H1 (cell line): ENCODE measurements around the gene ZNF83. TPM values are rescaled to one million over a fixed set of nuclear protein-coding genes. Genes with fewer than 3 reads are reported as not detected.

Experiments
- CTCF ChIA-PET: fragments of 300-600 bp; sonication (Branson Sonifier 250); formaldehyde crosslinking; loops from one replicate; lab custom pipeline; 2021; ENCODE audit not compliant: partially characterized antibody; lab: Charles Lee
- POLR2A ChIA-PET: fragments of 300-600 bp; sonication (Branson Sonifier 250); formaldehyde crosslinking; loops from one replicate; lab custom pipeline; 2021; ENCODE audit warnings: inconsistent platforms; ENCODE audit not compliant: partially characterized antibody; lab: Charles Lee
- DNase-seq, 2 experiments: peaks; one replicate each; pipeline versions ENCODE4 v3.0.0 to v3.0.0-alpha.2; 2010 to 2022; ENCODE audit warnings: low spot score in 2 of 2, low read depth in 1 of 2, mixed read lengths in 1 of 2
- FAIRE-seq: peaks from 2 replicates; lab custom pipeline; 2011; peaks lifted over from hg19 to GRCh38; lab: Jason Lieb, UNC
- H2AFZ ChIP-seq: 2 replicates; pipeline ENCODE4 v1.8.1; 2012; ENCODE audit warnings: low read length, inconsistent platforms
- H2AK5ac ChIP-seq: 2 replicates; pipeline ENCODE4 v1.6.1; 2013; ENCODE audit warnings: low read depth, low read length
- H2BK120ac ChIP-seq: replicated peaks from 2 replicates; pipeline ENCODE3; 2013; ENCODE audit warnings: low read depth, low read length, inconsistent platforms
- H2BK12ac ChIP-seq: 2 replicates; pipeline ENCODE4 v1.6.1; 2013; ENCODE audit warnings: low read depth, low read length
- H2BK15ac ChIP-seq: 2 replicates; pipeline ENCODE4 v1.6.1; 2013; ENCODE audit warnings: low read length
- H2BK20ac ChIP-seq: 2 replicates; pipeline ENCODE4 v1.6.1; 2013; ENCODE audit warnings: low read length
- H2BK5ac ChIP-seq: 2 replicates; pipeline ENCODE4 v1.6.1; 2013; ENCODE audit warnings: low read depth, low read length
- H3K14ac ChIP-seq: 2 replicates; pipeline ENCODE4 v1.6.1; 2013; ENCODE audit warnings: inconsistent platforms; ENCODE audit not compliant: insufficient read length
- H3K18ac ChIP-seq: 2 replicates; pipeline ENCODE4 v1.6.1; 2013; ENCODE audit warnings: low read length; ENCODE audit errors: extremely low read depth
- H3K23ac ChIP-seq: 2 replicates; pipeline ENCODE4 v1.6.1; 2013; ENCODE audit warnings: inconsistent platforms; ENCODE audit not compliant: insufficient read length
- H3K23me2 ChIP-seq: 2 replicates; pipeline ENCODE4 v1.6.1; 2013; ENCODE audit warnings: low read depth, low read length
- H3K27ac ChIP-seq: 2 replicates; pipeline ENCODE4 v1.6.1; 2011; ENCODE audit warnings: low read depth, low read length, inconsistent platforms
- H3K27me3 ChIP-seq, 4 experiments: replicated peaks in 1 of 4; 1 replicate in 1 of 4; 2 replicates in 3 of 4; pipeline versions ENCODE4 v1.6.1 to v1.8.1; 2011 to 2013; ENCODE audit warnings: low read length in 3 of 4, mild to moderate bottlenecking in 3 of 4, inconsistent platforms in 2 of 4, mixed read lengths in 2 of 4, moderate library complexity in 1 of 4; ENCODE audit not compliant: control insufficient read depth in 3 of 4, insufficient read depth in 3 of 4; ENCODE audit errors: extremely low read depth in 1 of 4
- H3K36me3 ChIP-seq, 4 experiments: 2 replicates each; pipeline versions ENCODE4 v1.6.1 to v1.8.1; 2011 to 2013; ENCODE audit warnings: mild to moderate bottlenecking in 4 of 4, low read length in 3 of 4, moderate library complexity in 2 of 4, control low read depth in 1 of 4, inconsistent platforms in 1 of 4; ENCODE audit not compliant: insufficient read depth in 4 of 4, control insufficient read depth in 2 of 4
- H3K4ac ChIP-seq: replicated peaks from 2 replicates; pipeline ENCODE3; 2013; ENCODE audit warnings: low read length, low read depth, mixed read lengths, inconsistent platforms; ENCODE audit not compliant: insufficient read length
- H3K4me1 ChIP-seq, 4 experiments: replicated peaks in 1 of 4; 1 replicate in 1 of 4; 2 replicates in 3 of 4; pipeline versions ENCODE4 v1.6.1 to v1.8.1; 2011 to 2013; ENCODE audit warnings: low read length in 3 of 4, inconsistent platforms in 2 of 4, mixed read lengths in 1 of 4; ENCODE audit not compliant: insufficient read depth in 4 of 4, control insufficient read depth in 3 of 4
- H3K4me2 ChIP-seq, 2 experiments: 2 replicates each; pipeline versions ENCODE4 v1.6.1 to v1.8.1; 2011 to 2013; ENCODE audit warnings: low read depth in 2 of 2, low read length in 2 of 2, control low read depth in 1 of 2, inconsistent platforms in 1 of 2, mild to moderate bottlenecking in 1 of 2; ENCODE audit not compliant: insufficient read depth in 1 of 2
- H3K4me3 ChIP-seq, 4 experiments: fragments of 200-600, 300-600 bp in 1 of 4; sonication (generic), shearing (Covaris generic), sonication (Bioruptor Twin) in 1 of 4; 2 replicates each; pipeline versions ENCODE4 v1.5.1 to v1.8.1; 2011 to 2016; ENCODE audit warnings: low read length in 4 of 4, low read depth in 3 of 4, control low read depth in 2 of 4, inconsistent platforms in 2 of 4, mild to moderate bottlenecking in 2 of 4, mixed read lengths in 1 of 4, moderate library complexity in 1 of 4; ENCODE audit not compliant: insufficient read depth in 2 of 4; ENCODE audit errors: extremely low read depth in 1 of 4
- H3K56ac ChIP-seq: replicated peaks from 2 replicates; pipeline ENCODE3; 2013; ENCODE audit warnings: low read depth, mild to moderate bottlenecking, mixed read lengths, low read length, inconsistent platforms; ENCODE audit not compliant: insufficient read length
- H3K79me1 ChIP-seq: 2 replicates; pipeline ENCODE4 v1.6.1; 2013; ENCODE audit warnings: low read depth, low read length, control low read depth
- H3K79me2 ChIP-seq, 2 experiments: 2 replicates each; pipeline versions ENCODE4 v1.6.1 to v1.8.1; 2012 to 2013; ENCODE audit warnings: low read length in 2 of 2, mild to moderate bottlenecking in 2 of 2, inconsistent platforms in 1 of 2; ENCODE audit not compliant: insufficient read depth in 2 of 2, control insufficient read depth in 1 of 2
- H3K9ac ChIP-seq, 4 experiments: replicated peaks in 1 of 4; 1 replicate in 1 of 4; 2 replicates in 3 of 4; pipeline versions ENCODE4 v1.6.1 to v1.8.1; 2011 to 2013; ENCODE audit warnings: low read depth in 3 of 4, low read length in 3 of 4, control low read depth in 2 of 4, mild to moderate bottlenecking in 2 of 4, moderate library complexity in 2 of 4, inconsistent platforms in 1 of 4; ENCODE audit errors: extremely low read depth in 1 of 4
- H3K9me3 ChIP-seq, 2 experiments: 2 replicates each; pipeline versions ENCODE4 v1.6.1 to v1.8.1; 2012 to 2013; ENCODE audit warnings: mild to moderate bottlenecking in 2 of 2, moderate library complexity in 2 of 2, control low read depth in 1 of 2, inconsistent platforms in 1 of 2, low read depth in 1 of 2, low read length in 1 of 2, mixed read lengths in 1 of 2; ENCODE audit not compliant: insufficient read depth in 2 of 2
- H4K20me1 ChIP-seq, 2 experiments: replicated peaks in 1 of 2; 2 replicates each; pipeline versions ENCODE3 to v1.8.1; 2011 to 2013; ENCODE audit warnings: inconsistent platforms in 2 of 2, low read length in 2 of 2, mild to moderate bottlenecking in 1 of 2; ENCODE audit not compliant: insufficient read depth in 2 of 2, control insufficient read depth in 1 of 2
- H4K5ac ChIP-seq: 2 replicates; pipeline ENCODE4 v1.6.1; 2013; ENCODE audit warnings: low read length, low read depth, mixed read lengths, inconsistent platforms; ENCODE audit not compliant: insufficient read length
- H4K8ac ChIP-seq: 2 replicates; pipeline ENCODE4 v1.8.0; 2013; ENCODE audit warnings: mild to moderate bottlenecking, moderate library complexity, low read length, inconsistent platforms; ENCODE audit not compliant: insufficient read depth; ENCODE audit errors: extremely low read depth
- H4K91ac ChIP-seq: replicated peaks from 2 replicates; pipeline ENCODE3; 2013; ENCODE audit warnings: low read length, mixed read lengths, inconsistent platforms; ENCODE audit not compliant: insufficient read length
- BCL11A ChIP-seq, 2 experiments: IDR thresholded peaks; one replicate each; pipeline ENCODE4 v1.6.1; 2011; ENCODE audit warnings: low read depth in 2 of 2, low read length in 2 of 2, mild to moderate bottlenecking in 2 of 2
- BRCA1 ChIP-seq: IDR thresholded peaks from 2 replicates; pipeline ENCODE4 v1.6.1; 2012; ENCODE audit warnings: low read depth, low read length, improper control_type of control experiment
- CHD2 ChIP-seq: IDR thresholded peaks from 2 replicates; pipeline ENCODE4 v1.6.1; 2012; ENCODE audit warnings: low read length, improper control_type of control experiment
- CTCF ChIP-seq, 3 experiments: IDR thresholded peaks; 1 replicate in 2 of 3; 2 replicates in 1 of 3; pipeline versions ENCODE4 v1.5.1 to v1.6.1; 2011; ENCODE audit warnings: low read length in 3 of 3, mild to moderate bottlenecking in 3 of 3, inconsistent platforms in 2 of 3, low read depth in 1 of 3, moderate library complexity in 1 of 3; ENCODE audit not compliant: insufficient read depth in 1 of 3; ENCODE audit errors: control extremely low read depth in 1 of 3
- GTF2F1 ChIP-seq: IDR thresholded peaks from 2 replicates; pipeline ENCODE4 v1.6.1; 2012; ENCODE audit warnings: low read depth, low read length, improper control_type of control experiment, borderline replicate concordance
- JUN ChIP-seq: IDR thresholded peaks from 2 replicates; pipeline ENCODE4 v1.6.1; 2011; ENCODE audit warnings: low read depth, mild to moderate bottlenecking, improper control_type of control experiment, low read length
- KDM5A ChIP-seq: fragments of 200-600 bp; IDR thresholded peaks from 2 replicates; pipeline ENCODE4 v1.7.1; 2012; ENCODE audit warnings: mild to moderate bottlenecking, low read length, inconsistent platforms, mixed read lengths
- POU5F1 ChIP-seq: IDR thresholded peaks from 2 replicates; pipeline ENCODE4 v1.6.1; 2011; ENCODE audit warnings: low read depth, mild to moderate bottlenecking, low read length, moderate library complexity
- RAD21 ChIP-seq, 2 experiments: IDR thresholded peaks in 1 of 2; conservative IDR thresholded peaks in 1 of 2; 2 replicates each; pipeline ENCODE4 v1.6.1; 2011; ENCODE audit warnings: low read depth in 2 of 2, low read length in 2 of 2, improper control_type of control experiment in 1 of 2, inconsistent platforms in 1 of 2, mild to moderate bottlenecking in 1 of 2, moderate library complexity in 1 of 2
- RFX5 ChIP-seq: IDR thresholded peaks from 2 replicates; pipeline ENCODE4 v1.6.1; 2011; ENCODE audit warnings: low read depth, low read length, improper control_type of control experiment, borderline replicate concordance
- whole genome bisulfite sequencing, 2 experiments: shearing (Covaris generic) in 1 of 2; methylation state at CpG; one replicate each; pipeline versions ENCODE4 v1.1.6 to v1.1.7; 2013 to 2015; ENCODE audit warnings: low lambda C conversion rate in 2 of 2, mixed read lengths in 2 of 2, inconsistent platforms in 1 of 2, low coverage in 1 of 2, missing lambda C conversion rate in 1 of 2; ENCODE audit not compliant: insufficient replicate concordance in 2 of 2, insufficient coverage in 1 of 2, insufficient read length in 1 of 2; ENCODE audit errors: extremely low coverage in 1 of 2, missing lambda C conversion rate in 1 of 2; 5-methylcytosine and 5-hydroxymethylcytosine counted together
- polyA plus RNA-seq, 7 experiments: library from polyadenylated mRNA; depleted of rRNA in 3 of 7; stranded (reverse) in 5 of 7; unstranded in 2 of 7; fragments of >200 nt in 5 of 7; fragments of 200-250 nt in 2 of 7; gene quantifications; 1 replicate in 5 of 7; 2 replicates in 1 of 7; 4 replicates in 1 of 7; pipeline versions ENCODE4 v1.2.1 to v1.2.3, GENCODE V29; 2011 to 2013; ENCODE audit warnings: missing spikeins in 2 of 7, mixed read lengths in 2 of 7
- total RNA-seq: library from RNA; stranded (reverse); fragmentation: NEBNext Ultra II Directional; extraction: Animal tissue kit (Norgen Biotek cat#: 25700); gene quantifications from 2 replicates; pipeline ENCODE4 v1.2.1, GENCODE V29; 2021

Gene ZNF83
- total and polyA plus RNA-seq, 2 of the 8 experiments (the other 6 are each of a cell fraction or from before 2014, with no cell fraction given): 13.2 to 19.4 TPM

GRCh38 chr19:52659013-52659412 is 20.9 kb upstream of the ZNF83 start:
- no peak overlapping the region for H3K4me3 ChIP-seq
- no peak overlapping the region for H2AFZ ChIP-seq
- no peak overlapping the region for H3K14ac ChIP-seq
- no peak for FAIRE-seq
- H3K23ac ChIP-seq: no peak overlapping the region
- H4K91ac ChIP-seq: no peak overlapping the region
- no peak overlapping the region for H2BK15ac ChIP-seq
- CTCF ChIA-PET: interaction anchor here (0.7 to 4.1 kb wide), 10 partner anchors 9 to 315 kb away, joined by 3 to 15 read pairs (median 3); no protein-coding TSS in a partner anchor
- no peak overlapping the region for H3K18ac ChIP-seq
- no peak overlapping the region for H3K4me2 ChIP-seq
- POLR2A ChIA-PET: interaction anchor here (1.6 kb wide), 1 partner anchor 289 kb away, joined by 3 read pairs; the partner anchor contains the start of gene ZNF880
- no peak overlapping the region for H2BK5ac ChIP-seq
- TF ChIP-seq CTCF (IDR thresholded peaks at IDR 0.05; ENCODE audit: control extremely low read depth in 1 of 3, insufficient read depth in 1 of 3, low read depth in 1 of 3, low read length in 3 of 3) (peak in 2 of 3 experiments; percentile 20 to 27; a peak in 2 of 4 replicates), RAD21 (IDR thresholded peaks at IDR 0.05 in 1 of 2, conservative IDR thresholded peaks at IDR 0.05 in 1 of 2; ENCODE audit: low read depth in 2 of 2, low read length in 2 of 2) (peak; percentile 34 to 45; a peak in 3 of 4 replicates), CHD2 (no peak), KDM5A (no peak), POU5F1 (no peak), BRCA1 (no peak), RFX5 (no peak), GTF2F1 (no peak), JUN (no peak), BCL11A (IDR thresholded peaks at IDR 0.05; ENCODE audit: low read depth in 2 of 2, low read length in 2 of 2) (no peak)
- no peak overlapping the region for H3K4ac ChIP-seq
- H3K56ac ChIP-seq: no peak overlapping the region
- H3K27ac ChIP-seq: no peak overlapping the region
- H3K79me1 ChIP-seq: no peaks in the 10 kb centered on the region
- peaks cover 0 to 2% (median 0%) of the 10 kb centered on the region in 4 experiments; a peak in 2 of 8 replicates for H3K36me3 ChIP-seq
- 91% methylated on average over 14 of the region's 14 CpGs; no CpG with 5 or more reads in 1 of the 2 experiments for WGBS, 2 experiments
- H2AK5ac ChIP-seq: no peak overlapping the region
- H3K9me3 ChIP-seq: no peaks in the 10 kb centered on the region
- H2BK20ac ChIP-seq: no peak overlapping the region
- H3K79me2 ChIP-seq: no peaks in the 10 kb centered on the region
- no peak overlapping the region; the same call in 1 of the 2 replicates for H4K8ac ChIP-seq
- DNase-seq: peak in 1 of 2 experiments; percentile 49
- no peaks in the 10 kb centered on the region for H3K23me2 ChIP-seq
- H2BK120ac ChIP-seq: no peak overlapping the region
- H3K27me3 ChIP-seq: no peaks in the 10 kb centered on the region
- no peak overlapping the region for H3K9ac ChIP-seq
- H2BK12ac ChIP-seq: no peak overlapping the region
- no peaks in the 10 kb centered on the region for H4K20me1 ChIP-seq
- H4K5ac ChIP-seq: no peak overlapping the region
- no peaks in the 10 kb centered on the region; a peak in 1 of 7 replicates for H3K4me1 ChIP-seq
